HG02571 (cell line): Measurements from ENCODE around the gene OR5M10.
"Not testable (repeated sequence)": the region's sequence is repeated elsewhere in the genome, so short reads cannot be mapped to it uniquely, and the experiment has no call there.

Experiments
- ATAC-seq: cut with Tn5 transposase; IDR thresholded peaks from one replicate; pipeline ENCODE4 v1.9.1; 2021; ENCODE audit warnings: mild to moderate bottlenecking, moderate library complexity; ENCODE audit not compliant: unreplicated experiment

The OR5M10 gene

DNA sequence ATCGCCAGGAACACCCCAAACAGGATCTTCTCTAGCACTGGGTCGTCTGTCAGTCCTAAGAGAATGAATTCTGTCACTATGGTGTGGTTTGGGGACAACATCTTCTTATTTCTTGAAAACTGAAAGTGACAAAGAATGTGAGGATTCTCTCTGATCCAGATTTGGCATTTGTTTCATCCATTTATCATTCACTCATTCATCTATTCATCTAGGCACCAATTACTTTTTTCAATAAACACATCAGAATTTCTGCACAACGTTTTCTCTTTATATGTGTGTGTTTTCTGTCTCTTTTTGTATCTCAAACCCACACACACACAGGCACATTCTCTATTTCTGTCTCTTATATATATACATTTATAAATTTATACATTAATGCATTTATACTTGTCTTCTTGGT is at the start of gene OR5M10:
TSS of gene OR5M10 (minus strand) at position 101 of the 400 bp plus-strand sequence. CDS start at position 101, 0 bp downstream.
- no peak for ATAC-seq

DNA sequence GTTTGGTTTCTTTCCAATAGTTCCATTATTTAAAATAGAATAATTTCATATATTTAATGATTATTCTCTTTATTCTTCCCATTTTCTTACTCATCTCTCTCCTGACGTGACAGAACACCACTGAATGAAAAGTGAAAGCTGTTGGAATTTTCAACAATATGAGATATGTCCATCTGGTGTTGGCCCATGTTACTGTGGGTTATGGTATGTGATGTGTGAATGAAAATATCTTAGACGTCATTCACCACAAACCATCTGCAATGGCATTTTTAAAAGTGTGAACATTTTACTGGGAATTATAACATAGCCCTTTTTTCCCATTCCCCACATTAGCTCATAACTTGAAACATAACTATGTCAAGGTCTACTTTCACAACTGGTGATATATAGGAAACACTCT is 48.4 kb upstream of the OR5M10 start:
- no peak for ATAC-seq

DNA sequence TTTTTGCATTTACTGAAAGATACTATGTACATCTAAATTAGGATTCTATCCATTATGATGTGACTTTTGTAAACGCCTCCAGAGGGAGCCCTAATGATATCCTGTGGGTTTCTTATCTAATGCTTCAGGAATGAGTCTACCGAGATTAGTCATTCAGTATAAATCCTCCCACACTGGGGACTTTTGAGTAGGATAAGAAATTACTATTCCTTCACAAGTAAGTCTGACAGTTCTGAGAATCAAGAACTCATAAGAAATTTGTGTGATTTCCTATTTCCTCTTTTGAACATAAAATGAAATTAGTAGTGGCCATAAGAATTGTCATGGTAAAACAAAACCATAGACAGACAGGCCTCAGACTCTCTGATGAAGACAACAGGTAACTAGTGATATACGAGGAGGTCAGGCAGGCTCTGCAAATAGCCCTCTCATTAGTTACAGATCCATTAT is 47.2 kb upstream of the OR5M10 start:
- ATAC-seq, result no peak

DNA sequence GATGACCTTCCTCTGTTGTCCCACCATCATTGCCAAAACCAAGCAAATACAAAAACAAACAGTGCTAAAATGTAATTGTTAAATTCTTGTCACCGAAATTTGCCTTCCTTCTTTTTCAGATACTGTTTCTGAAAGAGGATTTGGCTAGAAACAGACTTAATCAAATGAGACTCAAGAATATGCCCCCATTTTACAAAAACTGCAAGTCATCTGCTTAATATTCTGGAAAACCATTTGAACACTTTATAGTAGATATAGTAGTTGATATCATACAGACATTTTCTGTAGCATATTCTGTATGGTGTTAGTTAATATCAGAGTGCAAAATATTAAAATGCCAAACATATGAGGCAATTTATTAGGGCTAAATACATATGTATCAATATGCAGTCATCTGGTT is 33.7 kb upstream of the OR5M10 start:
- ATAC-seq, result no peak

DNA sequence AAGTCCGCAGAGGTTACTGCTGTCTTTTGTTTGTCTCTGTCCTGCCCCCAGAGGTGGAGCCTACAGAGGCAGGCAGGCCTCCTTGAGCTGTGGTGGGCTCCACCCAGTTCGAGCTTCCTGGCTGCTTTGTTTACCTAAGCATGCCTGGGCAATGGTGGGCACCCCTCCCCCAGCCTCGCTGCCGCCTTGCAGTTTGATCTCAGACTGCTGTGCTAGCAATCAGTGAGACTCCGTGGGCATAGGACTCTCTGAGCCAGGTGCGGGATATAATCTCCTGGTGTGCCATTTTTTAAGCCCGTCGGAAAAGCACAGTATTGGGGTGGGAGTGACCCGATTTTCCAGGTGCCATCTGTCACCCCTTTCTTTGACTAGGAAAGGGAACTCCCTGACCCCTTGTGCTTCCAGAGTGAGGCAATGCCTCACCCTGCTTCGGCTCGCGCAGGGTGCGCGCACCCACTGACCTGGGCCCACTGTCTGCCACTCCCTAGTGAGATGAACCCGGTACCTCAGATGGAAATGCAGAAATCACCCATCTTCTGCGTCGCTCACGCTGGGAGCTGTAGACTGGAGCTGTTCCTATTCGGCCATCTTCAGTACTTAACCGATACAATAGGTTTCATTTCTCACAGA is 14.7 kb upstream of the OR5M10 start:
- not testable (repeated sequence) for ATAC-seq

DNA sequence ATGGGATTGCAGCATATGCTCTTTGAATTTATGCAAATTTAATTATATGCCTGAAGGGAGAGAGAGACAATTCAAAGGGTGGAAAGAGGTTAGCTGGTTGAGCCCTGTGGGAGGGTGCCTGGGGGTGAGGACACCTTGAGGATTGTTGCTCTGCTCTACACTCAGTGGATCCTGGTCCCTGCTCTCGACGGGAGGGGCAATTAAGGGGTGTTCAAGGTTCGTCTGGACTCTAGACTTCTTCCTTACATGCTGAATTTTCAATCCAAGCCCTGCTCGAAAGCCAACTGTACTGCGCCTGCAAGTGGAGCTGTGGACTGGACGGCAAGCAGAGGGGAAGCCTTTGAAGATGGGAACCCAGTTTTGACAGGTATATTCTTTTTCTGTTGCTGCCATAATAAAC is 18.9 kb downstream of the OR5M10 start:
- no peak for ATAC-seq

DNA sequence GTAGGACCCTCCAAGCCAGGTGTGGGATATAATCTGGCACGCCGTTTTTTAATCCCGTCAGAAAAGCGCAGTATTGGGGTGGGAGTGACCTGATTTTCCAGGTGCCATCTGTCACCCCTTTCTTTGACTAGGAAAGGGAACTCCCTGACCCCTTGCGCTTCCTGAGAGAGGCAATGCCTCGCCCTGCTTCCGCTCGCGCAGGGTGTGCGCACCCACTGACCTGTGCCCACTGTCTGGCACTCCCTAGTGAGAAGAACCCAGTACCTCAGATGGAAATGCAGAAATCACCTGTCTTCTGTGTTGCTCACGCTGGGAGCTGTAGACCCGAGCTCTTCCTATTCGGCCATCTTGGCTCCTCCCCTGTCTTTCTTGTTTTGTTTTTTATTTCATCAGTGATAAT is 22.8 kb downstream of the OR5M10 start:
- ATAC-seq, result not testable (repeated sequence)

DNA sequence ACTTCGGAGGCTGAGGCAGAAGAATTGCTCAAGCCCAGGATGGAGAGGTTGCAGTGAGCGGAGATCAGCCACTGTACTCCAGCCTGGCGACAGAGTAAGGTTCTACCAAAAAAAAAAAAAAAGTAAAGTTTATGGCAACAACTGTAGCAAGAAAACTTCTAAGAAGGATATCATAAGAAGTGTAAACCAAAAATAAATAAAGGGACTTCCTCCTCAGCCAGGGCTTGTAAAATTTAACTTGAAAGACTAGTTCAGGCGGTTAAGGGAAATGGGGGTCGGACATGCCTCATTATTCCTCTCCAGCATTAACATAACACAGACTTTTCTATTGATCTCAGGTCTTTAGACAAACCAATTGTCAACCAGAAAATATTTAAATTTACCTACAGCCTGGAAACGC is 32.0 kb downstream of the OR5M10 start:
- ATAC-seq, result no peak

DNA sequence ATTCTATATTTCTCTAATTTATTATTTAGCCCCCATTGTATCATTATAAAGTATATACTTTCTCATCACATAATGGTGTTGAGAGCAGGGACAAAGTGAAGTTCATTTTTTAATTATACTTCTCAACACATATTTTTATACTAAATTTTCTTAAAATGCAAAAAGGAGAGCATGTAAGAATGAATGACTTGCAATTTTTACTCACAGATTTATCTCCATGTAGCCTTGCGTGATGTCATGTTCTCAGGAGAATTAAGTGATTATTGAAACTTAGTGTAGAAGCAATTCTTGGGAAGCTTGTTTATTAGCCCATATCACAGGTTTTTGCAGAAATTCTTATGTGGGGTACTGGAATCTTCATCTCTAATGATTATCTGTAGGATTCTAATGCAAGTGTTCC is 33.8 kb downstream of the OR5M10 start:
- ATAC-seq, result no peak

DNA sequence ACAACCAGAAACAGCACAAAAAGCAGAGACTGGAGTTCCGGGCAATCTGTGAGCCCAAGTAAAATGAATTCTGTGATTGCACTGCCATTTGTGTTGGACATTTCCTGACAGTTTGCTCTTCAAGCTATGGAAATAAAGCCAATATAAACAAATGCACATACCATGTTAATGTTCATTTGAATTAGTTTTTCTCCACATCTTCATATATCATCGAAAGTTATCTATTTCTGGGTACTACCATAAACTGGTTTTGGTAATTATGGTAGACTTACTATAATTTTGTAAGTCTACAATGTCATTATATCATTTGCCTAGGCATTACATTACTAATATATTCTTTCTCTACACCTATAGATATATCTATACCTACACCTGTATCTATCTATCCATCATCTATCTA is 34.4 kb downstream of the OR5M10 start, which contains the start of gene OR5M11:
TSS of gene OR5M11 (minus strand) at position 101 of the 400 bp plus-strand sequence. CDS start at position 101, 0 bp downstream.
- ATAC-seq, result no peak

DNA sequence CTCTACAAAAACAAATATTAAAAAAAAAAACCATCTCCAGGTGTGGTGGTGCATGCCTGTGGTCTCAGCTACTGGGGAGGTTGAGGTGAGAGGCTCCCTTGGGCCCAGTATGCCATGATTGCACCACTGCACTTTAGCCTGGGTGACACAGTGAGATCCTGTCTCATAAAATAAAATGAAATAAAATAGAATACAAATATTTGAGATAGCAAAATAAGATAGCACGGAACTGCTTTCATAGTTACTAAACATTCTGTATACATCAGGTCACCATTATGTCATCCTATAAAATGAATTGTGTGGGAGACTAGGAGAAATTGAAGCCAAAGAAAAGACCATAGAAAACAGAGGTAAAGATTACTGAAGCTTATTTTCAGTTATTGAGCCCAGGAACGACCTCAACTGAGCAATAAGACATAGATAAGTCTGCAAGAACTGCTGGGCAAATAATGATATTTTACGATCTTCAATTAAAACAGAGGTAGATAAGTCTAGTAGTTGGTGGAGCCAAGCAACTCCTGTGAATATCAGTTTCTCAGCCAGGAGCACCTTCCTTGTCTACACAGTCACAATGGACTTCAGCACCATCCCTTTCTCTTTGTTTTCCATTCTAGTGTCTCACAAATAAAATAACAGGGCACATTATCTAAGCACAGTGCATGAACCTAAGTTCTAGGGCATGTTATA is 44.3 kb downstream of the OR5M10 start:
- ATAC-seq, result no peak

DNA sequence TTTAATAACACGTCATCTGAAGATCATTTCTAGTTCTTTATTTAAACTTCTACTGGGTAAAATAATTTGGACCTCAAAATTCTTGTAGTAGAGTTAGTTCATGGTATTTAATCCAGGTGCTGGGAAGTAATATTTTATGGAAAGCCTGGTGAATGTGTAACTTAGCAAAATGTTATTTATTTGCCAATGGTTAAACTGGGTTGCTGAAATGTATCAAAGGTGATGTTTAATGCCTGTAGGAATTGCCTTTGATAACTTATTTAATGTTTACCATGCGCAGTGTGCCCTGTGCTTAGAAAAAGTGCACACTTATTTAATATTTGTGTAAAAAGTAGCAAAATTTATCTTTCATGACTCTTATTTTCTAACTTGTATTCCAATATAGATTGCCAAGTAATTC is 45.7 kb downstream of the OR5M10 start:
- no peak for ATAC-seq
